Measurements from ENCODE around the gene UBE2U.

DNA sequence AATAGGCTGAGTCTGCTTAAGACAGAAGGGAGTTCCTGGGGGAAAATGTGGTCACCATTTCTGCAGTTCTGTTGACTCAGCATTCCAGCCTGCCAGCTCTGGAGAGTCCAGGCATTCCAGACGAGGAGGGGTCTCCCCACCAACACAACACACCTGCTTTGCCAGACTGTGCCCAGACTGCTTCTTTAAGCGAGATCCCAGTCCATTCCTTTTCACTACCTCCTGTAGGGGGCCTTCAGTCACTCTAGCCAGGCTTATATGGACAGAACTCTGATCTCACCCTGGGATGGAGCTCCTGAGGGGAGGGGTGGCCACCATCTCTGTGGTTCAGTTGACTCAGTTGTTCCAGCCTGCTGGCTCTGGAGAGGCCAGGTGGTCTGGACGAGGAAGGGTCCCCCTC, 48.5 kb downstream of the UBE2U start:
- TF ChIP-seq, protein P1, sequence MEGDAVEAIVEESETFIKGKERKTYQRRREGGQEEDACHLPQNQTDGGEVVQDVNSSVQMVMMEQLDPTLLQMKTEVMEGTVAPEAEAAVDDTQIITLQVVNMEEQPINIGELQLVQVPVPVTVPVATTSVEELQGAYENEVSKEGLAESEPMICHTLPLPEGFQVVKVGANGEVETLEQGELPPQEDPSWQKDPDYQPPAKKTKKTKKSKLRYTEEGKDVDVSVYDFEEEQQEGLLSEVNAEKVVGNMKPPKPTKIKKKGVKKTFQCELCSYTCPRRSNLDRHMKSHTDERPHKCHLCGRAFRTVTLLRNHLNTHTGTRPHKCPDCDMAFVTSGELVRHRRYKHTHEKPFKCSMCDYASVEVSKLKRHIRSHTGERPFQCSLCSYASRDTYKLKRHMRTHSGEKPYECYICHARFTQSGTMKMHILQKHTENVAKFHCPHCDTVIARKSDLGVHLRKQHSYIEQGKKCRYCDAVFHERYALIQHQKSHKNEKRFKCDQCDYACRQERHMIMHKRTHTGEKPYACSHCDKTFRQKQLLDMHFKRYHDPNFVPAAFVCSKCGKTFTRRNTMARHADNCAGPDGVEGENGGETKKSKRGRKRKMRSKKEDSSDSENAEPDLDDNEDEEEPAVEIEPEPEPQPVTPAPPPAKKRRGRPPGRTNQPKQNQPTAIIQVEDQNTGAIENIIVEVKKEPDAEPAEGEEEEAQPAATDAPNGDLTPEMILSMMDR (IDR thresholded peaks at IDR 0.05) = no peak
- no peak for TF ChIP-seq POLR2A (IDR thresholded peaks at IDR 0.05)

Measured in Peyer's patch (tissue), 4 donors.